ENCODE data around the gene EDA2R.

EDA2R gene, protein sequence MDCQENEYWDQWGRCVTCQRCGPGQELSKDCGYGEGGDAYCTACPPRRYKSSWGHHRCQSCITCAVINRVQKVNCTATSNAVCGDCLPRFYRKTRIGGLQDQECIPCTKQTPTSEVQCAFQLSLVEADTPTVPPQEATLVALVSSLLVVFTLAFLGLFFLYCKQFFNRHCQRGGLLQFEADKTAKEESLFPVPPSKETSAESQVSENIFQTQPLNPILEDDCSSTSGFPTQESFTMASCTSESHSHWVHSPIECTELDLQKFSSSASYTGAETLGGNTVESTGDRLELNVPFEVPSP

DNA sequence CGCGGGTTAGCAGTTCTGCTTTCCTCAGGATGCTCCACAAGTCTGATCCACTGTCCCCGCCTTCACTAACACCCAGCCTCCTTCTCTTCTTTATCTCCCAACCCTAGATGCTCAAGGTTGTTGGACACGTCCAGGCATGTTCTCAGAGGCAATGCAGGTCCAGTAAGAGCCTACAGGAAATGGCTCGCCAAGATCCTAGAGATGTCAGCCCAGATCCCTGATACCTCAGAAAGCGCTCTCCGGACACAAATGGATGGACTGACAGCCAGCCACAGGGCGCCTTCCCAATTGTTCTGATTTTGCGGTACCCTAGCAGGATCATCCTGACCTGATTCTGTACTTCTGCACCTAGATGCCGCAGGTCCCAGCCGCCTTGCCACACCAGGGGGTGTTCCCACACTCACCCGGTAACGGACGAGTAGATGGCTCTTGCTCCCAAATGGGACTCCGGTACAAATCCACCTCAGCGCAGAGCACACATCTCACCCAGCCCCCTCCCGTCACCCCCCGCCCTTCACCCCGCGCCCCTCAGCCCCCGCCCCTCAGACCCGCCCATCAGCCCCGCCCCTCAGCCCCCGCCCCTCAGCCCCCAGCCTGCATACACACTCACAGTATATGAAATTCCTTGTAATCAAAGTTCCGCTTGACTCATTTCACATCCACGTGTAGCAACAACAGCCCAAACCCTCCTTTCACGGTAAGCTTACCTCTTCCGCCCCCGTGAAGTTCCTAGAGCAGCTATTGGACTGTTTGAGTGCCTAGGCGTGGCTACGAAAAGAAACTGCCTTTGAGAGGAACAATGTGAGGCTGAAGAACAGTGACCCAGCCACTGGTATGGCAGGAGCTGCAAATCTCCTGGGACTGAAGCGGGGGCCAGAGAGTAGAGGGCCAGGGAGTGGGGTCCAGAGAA, at the start of gene EDA2R:
Gene EDA2R, minus strand, starts transcription at position 488 of the 910 bp plus-strand sequence. CDS start 23,058 bp downstream, outside the sequence.
- no peak for DNase-seq (ENCODE audit: low read depth in 2 of 2, low spot score in 1 of 2)

GRCh38 chrX:66684196-66684595, 45.3 kb upstream of the EDA2R start:
- no peak for DNase-seq (ENCODE audit: low read depth in 2 of 2, low spot score in 1 of 2)

- DNase-seq (ENCODE audit: low read depth in 2 of 2, low spot score in 1 of 2): no peak
Measured at GRCh38 chrX:66680451-66680850, 41.6 kb upstream of the EDA2R start.

DNA sequence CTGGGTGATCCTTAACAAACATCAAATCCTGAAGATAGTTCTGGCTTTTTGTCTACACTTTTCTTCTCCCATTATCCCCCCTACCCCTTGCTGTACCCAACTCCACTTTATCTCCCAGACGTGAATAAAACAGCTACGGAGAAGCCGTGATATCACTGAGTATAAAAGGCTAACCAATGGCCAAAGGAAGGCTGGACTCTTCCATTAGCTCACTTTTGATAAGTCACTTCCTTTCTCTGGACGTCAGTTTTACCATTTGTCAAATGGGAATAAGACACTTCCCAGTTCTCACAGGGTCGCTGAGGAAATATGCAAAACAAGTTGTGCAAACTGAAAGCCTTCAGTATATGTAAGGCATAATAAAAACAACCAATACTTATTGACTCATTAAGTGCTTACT, 38.6 kb upstream of the EDA2R start:
- DNase-seq (ENCODE audit: low read depth in 2 of 2, low spot score in 1 of 2): no peak

GRCh38 chrX:66676990-66677389, 38.1 kb upstream of the EDA2R start:
- no peak for DNase-seq (ENCODE audit: low read depth in 2 of 2, low spot score in 1 of 2)

DNA sequence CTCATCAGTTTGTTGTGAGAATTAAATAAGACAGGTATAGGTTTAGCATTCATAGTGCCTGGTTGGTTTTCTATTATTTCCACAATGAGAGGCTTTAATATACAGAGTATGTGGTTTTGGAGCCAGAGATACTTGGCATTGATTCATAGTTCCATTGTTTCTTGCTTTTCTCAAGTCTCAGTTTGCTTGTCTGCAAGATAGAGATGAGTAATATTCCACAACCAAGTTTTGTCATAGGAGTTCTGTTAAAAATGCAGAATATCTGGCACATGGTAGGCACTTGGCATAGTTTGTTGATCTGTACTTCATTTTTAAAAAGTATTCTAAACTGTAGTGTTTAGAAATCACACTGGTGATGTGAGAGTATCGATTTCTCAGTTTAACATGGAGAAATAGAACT, 37.5 kb upstream of the EDA2R start:
- no peak for DNase-seq (ENCODE audit: low read depth in 2 of 2, low spot score in 1 of 2)

GRCh38 chrX:66675541-66675940, 36.7 kb upstream of the EDA2R start:
- no peak for DNase-seq (ENCODE audit: low read depth in 2 of 2, low spot score in 1 of 2)

GRCh38 chrX:66674506-66674905, 35.6 kb upstream of the EDA2R start:
- no peak for DNase-seq (ENCODE audit: low read depth in 2 of 2, low spot score in 1 of 2)

- DNase-seq (ENCODE audit: low read depth in 2 of 2, low spot score in 1 of 2): no peak
Measured at GRCh38 chrX:66672106-66672505, 33.2 kb upstream of the EDA2R start.

GRCh38 chrX:66654411-66654810, 15.5 kb upstream of the EDA2R start:
- DNase-seq (ENCODE audit: low read depth in 2 of 2, low spot score in 1 of 2): no peak

DNA sequence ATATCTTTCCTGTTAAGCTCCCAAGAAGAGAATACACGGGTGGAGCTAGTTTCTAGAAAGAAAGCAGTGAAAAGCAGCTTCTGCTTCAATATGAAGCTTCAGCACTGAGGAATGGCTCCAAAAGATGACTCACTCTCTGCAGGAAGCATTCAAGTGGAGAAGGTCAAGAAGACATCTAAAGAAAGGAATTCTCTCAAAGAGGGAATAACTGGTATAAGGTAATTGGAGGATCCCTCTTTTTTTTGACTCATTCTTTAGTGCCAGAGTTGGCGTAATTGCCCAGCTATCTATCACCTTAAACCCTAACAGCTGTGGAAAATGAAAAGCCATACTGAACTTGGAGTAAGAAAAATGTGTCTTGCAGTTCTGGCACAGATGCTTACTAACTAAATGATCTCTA, 3.5 kb downstream of the EDA2R start:
- no peak for DNase-seq (ENCODE audit: low read depth in 2 of 2, low spot score in 1 of 2)

GRCh38 chrX:66634272-66634671, 4.6 kb downstream of the EDA2R start:
- DNase-seq (ENCODE audit: low read depth in 2 of 2, low spot score in 1 of 2): no peak

DNA sequence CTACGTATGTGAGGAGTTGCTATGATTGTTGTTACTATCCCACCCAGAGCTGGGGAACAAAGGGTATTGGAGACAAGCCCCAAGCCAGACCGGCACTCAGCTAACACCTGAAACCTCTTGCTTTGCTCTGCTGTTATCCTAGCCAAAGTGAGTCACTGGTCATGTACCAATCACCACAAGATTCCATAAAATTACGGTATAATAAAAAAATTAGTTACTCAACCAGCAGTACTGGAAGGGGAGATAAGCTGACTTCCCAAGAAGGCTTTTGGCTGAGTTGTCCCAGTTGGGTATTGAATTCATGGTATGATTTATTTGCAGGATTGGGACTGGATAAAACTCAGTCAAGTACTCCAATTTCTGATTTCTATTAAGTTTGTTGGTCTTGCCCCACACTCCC, 5.3 kb downstream of the EDA2R start:
- DNase-seq (ENCODE audit: low read depth in 2 of 2, low spot score in 1 of 2): no peak

DNA sequence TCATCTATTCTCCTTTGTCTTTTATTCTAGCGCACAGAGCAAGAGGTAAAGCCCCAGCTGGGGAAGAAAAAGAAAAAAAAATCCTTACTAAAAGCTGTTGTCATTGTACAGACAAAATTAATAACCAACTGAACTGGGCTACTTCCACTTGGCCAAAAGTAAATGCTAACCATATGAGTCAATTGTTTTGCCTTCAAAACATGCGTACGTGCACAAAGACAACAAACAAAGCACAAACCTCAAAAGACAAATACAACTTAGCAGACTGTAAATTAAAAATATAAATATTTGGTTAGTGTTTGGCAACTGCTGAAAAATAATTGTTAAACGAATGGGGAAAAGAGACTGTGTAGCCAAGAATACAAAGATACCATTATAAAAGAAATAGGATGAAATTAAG, 5.9 kb downstream of the EDA2R start:
- DNase-seq (ENCODE audit: low read depth in 2 of 2, low spot score in 1 of 2): no peak

DNA sequence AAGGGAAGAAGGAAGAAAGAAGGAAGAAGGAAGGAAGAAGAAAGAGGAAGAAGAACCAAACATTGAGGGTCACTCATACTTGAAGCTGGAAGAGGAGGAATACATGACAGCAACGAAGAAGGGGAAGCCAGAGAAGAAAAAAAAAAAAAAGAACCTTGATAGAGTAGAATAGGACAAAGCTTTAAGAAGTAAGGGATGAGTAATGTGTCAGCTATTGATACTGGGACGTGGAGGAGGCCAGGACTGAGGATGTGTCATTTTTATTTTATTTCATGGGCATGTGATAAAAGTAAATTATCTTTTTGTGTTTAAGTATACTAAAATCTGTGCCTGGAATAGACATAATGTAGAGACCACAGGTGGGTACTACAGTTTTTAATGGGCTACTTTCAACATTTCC, 6.4 kb downstream of the EDA2R start:
- no peak for DNase-seq (ENCODE audit: low read depth in 2 of 2, low spot score in 1 of 2)

- DNase-seq (ENCODE audit: low read depth in 2 of 2, low spot score in 1 of 2): no peak
Measured at GRCh38 chrX:66625525-66625924, 13.4 kb downstream of the EDA2R start.

GRCh38 chrX:66622209-66622608, 16.7 kb downstream of the EDA2R start:
- DNase-seq (ENCODE audit: low read depth in 2 of 2, low spot score in 1 of 2): no peak

GRCh38 chrX:66616944-66617343, 21.9 kb downstream of the EDA2R start:
- DNase-seq (ENCODE audit: low read depth in 2 of 2, low spot score in 1 of 2): no peak

DNA sequence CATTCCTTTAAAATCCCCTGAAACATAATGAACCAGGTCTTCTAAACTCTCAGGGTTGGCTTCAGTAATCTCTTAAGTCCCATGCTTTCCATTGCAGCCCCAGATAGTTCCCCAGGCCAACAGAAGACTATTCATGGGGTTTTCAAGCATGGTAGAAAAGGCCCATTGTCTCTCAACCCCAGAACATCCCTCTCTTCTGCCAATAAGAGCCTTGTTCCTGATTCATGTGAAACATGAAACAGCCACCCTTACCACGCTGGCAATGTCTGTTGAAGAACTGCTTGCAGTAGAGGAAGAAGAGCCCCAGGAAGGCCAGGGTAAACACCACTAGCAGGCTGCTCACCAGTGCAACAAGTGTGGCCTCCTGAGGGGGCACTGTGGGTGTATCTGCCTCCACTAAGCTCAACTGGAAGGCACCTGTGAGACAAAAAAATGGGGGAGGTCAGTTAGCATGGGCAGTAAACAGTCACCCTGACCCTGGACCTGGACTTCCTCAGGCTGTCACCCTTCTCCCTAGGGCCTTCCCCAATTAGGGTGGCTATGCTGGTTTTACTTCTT, 36.4 kb downstream of the EDA2R start:
- DNase-seq (ENCODE audit: low read depth in 2 of 2, low spot score in 1 of 2): no peak

- no peak for DNase-seq (ENCODE audit: low read depth in 2 of 2, low spot score in 1 of 2)
Measured at GRCh38 chrX:66601522-66601921, 37.4 kb downstream of the EDA2R start.

GRCh38 chrX:66579219-66579618, 59.7 kb downstream of the EDA2R start:
- DNase-seq (ENCODE audit: low read depth in 2 of 2, low spot score in 1 of 2): no peak

DNA sequence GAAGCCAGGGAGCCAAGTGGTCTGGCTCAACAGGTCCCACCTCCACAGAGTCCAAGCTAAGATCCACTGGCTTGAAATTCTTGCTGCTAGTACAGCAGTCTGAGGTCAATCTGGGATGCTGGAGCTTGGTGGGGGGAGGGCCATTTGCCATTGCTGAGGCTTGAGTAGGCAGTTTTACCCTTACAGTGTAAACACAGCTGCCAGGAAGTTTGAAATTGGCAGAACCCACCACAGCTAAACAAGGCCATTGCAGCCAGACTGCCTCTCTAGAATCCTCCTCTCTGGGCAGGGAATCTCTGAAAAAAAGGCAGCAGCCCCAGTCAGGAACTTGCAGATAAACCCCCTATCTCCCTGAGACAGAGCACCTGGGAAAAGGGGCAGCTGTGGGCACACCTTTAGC, 84.9 kb downstream of the EDA2R start:
- no peak for DNase-seq (ENCODE audit: low read depth in 2 of 2, low spot score in 1 of 2)

All from stimulated activated CD8-positive, alpha-beta memory T cell treated with anti-CD3 and anti-CD28 coated beads, Interleukin-4, amount 100 ng/mL, for 4 hours (primary cell).